Type B pancreatic cell (in vitro differentiated cells): Measurements from ENCODE around the gene EPHB6. TPM values are rescaled to one million over a fixed set of nuclear protein-coding genes. Genes with fewer than 3 reads are reported as not detected.

Source experiments
- DNase-seq: peaks from one replicate; pipeline ENCODE4 v3.0.0; 2021; ENCODE audit warnings: mixed read lengths; ENCODE audit not compliant: unreplicated experiment; ENCODE audit errors: extremely low spot score
- H3K27ac Mint-ChIP-seq: 2 replicates; pipeline ENCODE4 v1.8.0; 2021; ENCODE audit warnings: mild to moderate bottlenecking, mixed read lengths
- H3K27me3 Mint-ChIP-seq: 2 replicates; pipeline ENCODE4 v1.8.0; 2021; ENCODE audit warnings: mixed read lengths
- H3K36me3 Mint-ChIP-seq: 2 replicates; pipeline ENCODE4 v1.8.0; 2021; ENCODE audit warnings: mixed read lengths
- H3K4me1 Mint-ChIP-seq: one replicate; pipeline ENCODE4 v1.8.0; 2021; ENCODE audit warnings: mixed read lengths; ENCODE audit not compliant: unreplicated experiment
- H3K4me3 Mint-ChIP-seq: 2 replicates; pipeline ENCODE4 v1.8.0; 2021; ENCODE audit warnings: mild to moderate bottlenecking, mixed read lengths
- H3K9me3 Mint-ChIP-seq: 2 replicates; pipeline ENCODE4 v1.8.0; 2021; ENCODE audit warnings: mixed read lengths
- CTCF ChIP-seq: fragments of 200-600 bp; sonication (generic); conservative IDR thresholded peaks from 2 replicates; pipeline ENCODE4 v1.5.0; 2021; ENCODE audit warnings: antibody characterized with exemption, mild to moderate bottlenecking
- total RNA-seq: library from RNA; stranded (reverse); gene quantifications from 2 replicates; pipeline ENCODE4 v1.2.1, GENCODE V29; 2021; ENCODE audit warnings: low replicate concordance

EPHB6 gene
- total RNA-seq, 1 donor from 2014 or later = 8.4 TPM

GRCh38 chr7:142867097-142867378 is 12.2 kb downstream of the EPHB6 start:
- no peak for DNase-seq
- Mint-ChIP-seq H3K4me1 (no peaks in the 10 kb centered on the region), H3K4me3 (no peak overlapping the region), H3K9me3 (no peaks in the 10 kb centered on the region), H3K27me3 (peaks cover 6% of the 10 kb centered on the region), H3K27ac (no peak overlapping the region), H3K36me3 (no peaks in the 10 kb centered on the region)
- TF ChIP-seq CTCF = no peak

- DNase-seq = no peak
- no peak overlapping the region for H3K4me3 Mint-ChIP-seq
Observed at GRCh38 chr7:142867398-142868187, 12.7 kb downstream of the EPHB6 start.

GRCh38 chr7:142868188-142868985 is 13.5 kb downstream of the EPHB6 start:
- Mint-ChIP-seq H3K36me3 (no peaks in the 10 kb centered on the region), H3K4me1 (no peaks in the 10 kb centered on the region), H3K27me3 (peaks cover 3% of the 10 kb centered on the region), H3K4me3 (no peak overlapping the region), H3K9me3 (no peaks in the 10 kb centered on the region), H3K27ac (no peak overlapping the region)
- DNase-seq = no peak
- no peak for TF ChIP-seq CTCF

More at GRCh38 chr7:142867398-142868187, 12.7 kb downstream of the EPHB6 start:
- Mint-ChIP-seq H3K4me1 (no peaks in the 10 kb centered on the region), H3K36me3 (no peaks in the 10 kb centered on the region), H3K9me3 (no peaks in the 10 kb centered on the region), H3K27me3 (peaks cover 6% of the 10 kb centered on the region), H3K27ac (no peak overlapping the region)
- TF ChIP-seq CTCF = no peak

GRCh38 chr7:142868986-142869415 is 14.1 kb downstream of the EPHB6 start:
- Mint-ChIP-seq H3K9me3 (no peaks in the 10 kb centered on the region), H3K4me1 (no peaks in the 10 kb centered on the region), H3K27me3 (peaks cover 3% of the 10 kb centered on the region), H3K4me3 (no peak overlapping the region), H3K27ac (no peak overlapping the region), H3K36me3 (no peaks in the 10 kb centered on the region)
- TF ChIP-seq CTCF = no peak
- DNase-seq = no peak

GRCh38 chr7:142869434-142869833 is 14.6 kb downstream of the EPHB6 start:
- Mint-ChIP-seq H3K36me3 (no peaks in the 10 kb centered on the region), H3K9me3 (no peaks in the 10 kb centered on the region), H3K4me1 (no peaks in the 10 kb centered on the region), H3K4me3 (no peak overlapping the region), H3K27me3 (peaks cover 3% of the 10 kb centered on the region), H3K27ac (no peak overlapping the region)
- DNase-seq = no peak
- no peak for TF ChIP-seq CTCF
